HEK293T (cell line): ENCODE results near the gene ALKBH5.

ENCODE experiments used
- ELF4 ChIP-seq: fragments of 450-650 bp; IDR thresholded peaks from 2 replicates; pipeline ENCODE4 v1.6.1; 2017; ENCODE audit warnings: antibody characterized with exemption
- TARDBP ChIP-seq: fragments of 450-650 bp; IDR thresholded peaks from 2 replicates; pipeline ENCODE4 v1.6.1; 2016

DNA sequence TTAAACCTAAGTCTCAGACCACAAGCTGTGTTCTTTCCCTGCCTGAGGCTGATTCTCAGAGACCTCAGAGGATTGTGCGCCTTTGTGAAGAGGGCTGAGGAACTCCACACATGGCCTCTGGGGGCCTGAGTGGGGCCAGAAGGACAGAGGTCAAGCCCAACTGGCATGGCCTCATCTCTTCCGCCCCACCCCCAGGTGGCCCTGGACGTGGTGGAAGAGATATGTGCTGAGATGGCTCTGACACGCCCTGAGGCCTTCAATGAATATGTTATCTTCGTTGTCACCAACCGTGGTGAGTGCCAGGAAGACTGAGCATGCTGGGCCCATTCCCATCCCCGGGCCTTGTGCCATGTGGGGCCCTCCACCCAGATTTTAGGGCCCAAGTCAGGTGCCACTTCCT is 20.1 kb upstream of the ALKBH5 start:
- TF ChIP-seq ELF4 (no peak), TARDBP (no peak)
